Large intestine (tissue), 12 donors: ENCODE measurements around the gene PITX3. TPM values are rescaled to one million over a fixed set of nuclear protein-coding genes. Genes with fewer than 3 reads are reported as not detected.

Experiments used
- DNase-seq, 2 donors: peaks; one replicate each; pipeline versions ENCODE4 v3.0.0 to v3.0.0-alpha.2; 2013
- H3K27ac ChIP-seq: one replicate; pipeline ENCODE4 v1.5.1; 2013; ENCODE audit warnings: low read length
- H3K27me3 ChIP-seq: 2 replicates; pipeline ENCODE4 v1.6.1; 2013; ENCODE audit warnings: low read length; ENCODE audit not compliant: control insufficient read depth, insufficient read depth
- H3K36me3 ChIP-seq: 2 replicates; pipeline ENCODE4 v1.6.1; 2013; ENCODE audit warnings: low read length; ENCODE audit not compliant: control insufficient read depth, insufficient read depth
- H3K4me1 ChIP-seq: one replicate; pipeline ENCODE4 v1.6.1; 2013; ENCODE audit warnings: low read length; ENCODE audit not compliant: control insufficient read depth, insufficient read depth
- H3K4me3 ChIP-seq: one replicate; pipeline ENCODE4 v1.5.1; 2013; ENCODE audit warnings: low read length
- H3K9me3 ChIP-seq: one replicate; pipeline ENCODE4 v1.6.1; 2013; ENCODE audit warnings: mild to moderate bottlenecking, low read depth, low read length, moderate library complexity; ENCODE audit not compliant: control insufficient read depth
- WGBS: methylation state at CpG from one replicate; pipeline ENCODE4 v1.1.5; 2013; ENCODE audit warnings: low lambda C conversion rate; ENCODE audit not compliant: insufficient coverage; 5-methylcytosine and 5-hydroxymethylcytosine counted together
- long read RNA-seq, 11 donors: transcript quantifications; one replicate each; lab custom pipeline, GENCODE V29; 2026
- polyA plus RNA-seq: library from polyadenylated mRNA; unstranded; fragments of 120-200 nt; gene quantifications from one replicate; pipeline ENCODE4 v1.2.1, GENCODE V29; 2013

Gene PITX3
- polyA plus RNA-seq: not detected
- long read RNA-seq, donor 1: 0 reads
- long read RNA-seq, donor 2: 0 reads
- long read RNA-seq, donor 3: 0 reads
- long read RNA-seq, donor 4: 0 reads
- long read RNA-seq, donor 5: 0 reads
- long read RNA-seq, donor 6: 0 reads
- long read RNA-seq, donor 7: 0 reads
- long read RNA-seq, donor 8: 0 reads
- long read RNA-seq, donor 9: 0 reads
- long read RNA-seq, donor 10: 0 reads
- long read RNA-seq, donor 11: 0 reads

- 0% methylated on average over 13 of the region's 57 CpGs for WGBS
- H3K27ac ChIP-seq: no peak within 1 kb of the TSS
- peaks cover 59% of the 10 kb centered on the region for H3K27me3 ChIP-seq
Observed at GRCh38 chr10:102241444-102242117, at the start of gene PITX3. Gene PITX3, minus strand, starts transcription at chr10:102241512. Its CDS starts 9,432 bp downstream, at chr10:102232080.

GRCh38 chr10:102289840-102290239 is 48.5 kb upstream of the PITX3 start:
- no CpG with 5 or more reads among the region's 3 CpGs for WGBS

More at GRCh38 chr10:102241444-102242117, at the start of gene PITX3:
- H3K4me1 ChIP-seq: peaks cover 18% of the 10 kb centered on the region
- H3K9me3 ChIP-seq: peaks cover 4% of the 10 kb centered on the region
- DNase-seq: peak; percentile 90 to 92
- no peaks in the 10 kb centered on the region for H3K36me3 ChIP-seq
- peak within 1 kb of the TSS; percentile 55 for H3K4me3 ChIP-seq

GRCh38 chr10:102289356-102289755 is 48.0 kb upstream of the PITX3 start:
- Histone ChIP-seq H3K9me3 (no peaks in the 10 kb centered on the region), H3K4me1 (no peaks in the 10 kb centered on the region), H3K27me3 (no peaks in the 10 kb centered on the region), H3K27ac (no peak overlapping the region), H3K4me3 (no peak overlapping the region), H3K36me3 (peaks cover 8% of the 10 kb centered on the region)
- 100% methylated on average over 1 of the region's 2 CpGs for WGBS
- DNase-seq: no peak

More at GRCh38 chr10:102289840-102290239, 48.5 kb upstream of the PITX3 start:
- no peaks in the 10 kb centered on the region for H3K9me3 ChIP-seq
- H3K36me3 ChIP-seq: peaks cover 8% of the 10 kb centered on the region
- no peak overlapping the region for H3K27ac ChIP-seq
- no peak for DNase-seq
- H3K4me1 ChIP-seq: no peaks in the 10 kb centered on the region
- H3K4me3 ChIP-seq: no peak overlapping the region
- H3K27me3 ChIP-seq: no peaks in the 10 kb centered on the region

DNA sequence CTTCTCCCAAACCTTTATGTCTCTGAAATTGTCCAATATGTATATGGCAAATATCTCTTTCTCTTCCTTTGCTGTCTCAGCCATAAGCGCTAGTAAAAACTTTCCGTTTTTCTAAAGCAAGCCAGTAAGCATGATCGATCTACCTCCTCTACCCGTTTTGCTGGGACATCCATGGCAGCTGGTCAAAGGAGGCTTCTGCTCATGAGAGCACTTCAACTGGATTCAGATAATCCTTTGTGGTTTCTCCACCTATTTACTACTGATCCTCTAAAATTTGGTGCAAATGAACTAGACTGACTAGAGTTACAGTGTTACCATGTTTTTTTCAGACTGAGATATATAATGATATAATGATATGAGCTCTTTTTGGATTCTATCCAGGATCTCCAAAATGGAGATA is 46.7 kb upstream of the PITX3 start:
- H3K4me3 ChIP-seq: no peak overlapping the region
- DNase-seq: no peak
- peaks cover 8% of the 10 kb centered on the region for H3K36me3 ChIP-seq
- H3K9me3 ChIP-seq: no peaks in the 10 kb centered on the region
- no peaks in the 10 kb centered on the region for H3K27me3 ChIP-seq
- 100% methylated on average over 3 of the region's 4 CpGs for WGBS
- H3K27ac ChIP-seq: no peak overlapping the region
- H3K4me1 ChIP-seq: no peaks in the 10 kb centered on the region

- no peaks in the 10 kb centered on the region for H3K27me3 ChIP-seq
- H3K4me1 ChIP-seq: no peaks in the 10 kb centered on the region
- no peak overlapping the region for H3K27ac ChIP-seq
- no peak for DNase-seq
- H3K4me3 ChIP-seq: no peak overlapping the region
- peaks cover 11% of the 10 kb centered on the region for H3K36me3 ChIP-seq
- no peaks in the 10 kb centered on the region for H3K9me3 ChIP-seq
Observed at GRCh38 chr10:102287538-102287937, 46.2 kb upstream of the PITX3 start.

GRCh38 chr10:102286216-102286615 is 44.9 kb upstream of the PITX3 start:
- Histone ChIP-seq H3K4me1 (no peaks in the 10 kb centered on the region), H3K27me3 (no peaks in the 10 kb centered on the region), H3K36me3 (peaks cover 14% of the 10 kb centered on the region), H3K9me3 (no peaks in the 10 kb centered on the region), H3K4me3 (no peak overlapping the region), H3K27ac (no peak overlapping the region)
- DNase-seq: no peak
- no CpG with 5 or more reads among the region's 2 CpGs for WGBS

DNA sequence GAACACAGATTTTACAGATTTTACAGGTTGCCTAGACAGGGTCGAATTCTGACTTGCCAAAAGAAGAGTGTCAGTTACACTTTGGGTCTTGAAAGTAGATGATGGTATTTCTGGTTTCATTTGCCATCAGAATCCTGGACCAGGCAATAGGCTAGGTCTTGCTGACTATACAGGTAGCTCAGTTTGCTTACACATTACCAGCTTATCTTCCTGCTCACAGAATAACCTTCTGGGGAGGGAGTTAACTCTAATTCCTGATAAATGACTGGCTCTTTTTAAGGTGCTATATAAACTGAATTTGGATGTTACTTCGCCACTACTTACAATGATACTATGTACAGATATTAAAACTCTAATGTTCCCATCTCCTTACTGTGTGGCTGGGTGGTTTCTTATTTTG is 43.8 kb upstream of the PITX3 start:
- WGBS: no CpG with 5 or more reads among the region's 2 CpGs
- Histone ChIP-seq H3K4me1 (no peaks in the 10 kb centered on the region), H3K9me3 (no peaks in the 10 kb centered on the region), H3K27ac (no peak overlapping the region), H3K36me3 (peaks cover 14% of the 10 kb centered on the region), H3K27me3 (no peaks in the 10 kb centered on the region), H3K4me3 (no peak overlapping the region)
- no peak for DNase-seq

GRCh38 chr10:102284531-102284930 is 43.2 kb upstream of the PITX3 start:
- H3K4me3 ChIP-seq: no peak overlapping the region
- DNase-seq: no peak
- H3K36me3 ChIP-seq: peaks cover 14% of the 10 kb centered on the region
- H3K27ac ChIP-seq: no peak overlapping the region
- WGBS: 100% methylated on average over 2 of the region's 2 CpGs
- peaks cover 3% of the 10 kb centered on the region for H3K4me1 ChIP-seq
- no peaks in the 10 kb centered on the region for H3K9me3 ChIP-seq
- no peaks in the 10 kb centered on the region for H3K27me3 ChIP-seq

DNA sequence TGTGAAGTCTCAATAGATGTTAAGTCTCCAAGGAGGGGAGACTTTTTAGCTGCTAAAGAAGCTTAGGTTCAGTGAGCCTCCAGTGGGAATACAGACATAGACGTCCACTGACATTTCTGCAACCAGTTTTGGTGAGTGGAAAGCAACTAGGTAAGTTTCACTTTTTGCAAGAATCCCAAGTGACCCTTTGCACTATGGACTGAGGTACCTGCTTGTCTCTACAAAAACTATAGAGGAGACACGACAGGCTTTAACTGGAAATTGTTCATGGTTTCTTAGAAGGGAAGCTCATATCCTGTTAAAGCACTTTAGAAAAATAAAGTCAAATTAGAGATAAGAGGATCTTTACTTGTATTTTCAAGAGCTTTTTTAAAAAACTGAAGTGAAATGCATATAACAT is 42.6 kb upstream of the PITX3 start:
- no peak overlapping the region for H3K27ac ChIP-seq
- no peaks in the 10 kb centered on the region for H3K9me3 ChIP-seq
- peak in 1 of 2 donors; percentile 17 for DNase-seq
- H3K36me3 ChIP-seq: peaks cover 8% of the 10 kb centered on the region
- no peak overlapping the region for H3K4me3 ChIP-seq
- no peaks in the 10 kb centered on the region for H3K27me3 ChIP-seq
- 0% methylated on average over 1 of the region's 2 CpGs for WGBS
- peaks cover 4% of the 10 kb centered on the region for H3K4me1 ChIP-seq

DNA sequence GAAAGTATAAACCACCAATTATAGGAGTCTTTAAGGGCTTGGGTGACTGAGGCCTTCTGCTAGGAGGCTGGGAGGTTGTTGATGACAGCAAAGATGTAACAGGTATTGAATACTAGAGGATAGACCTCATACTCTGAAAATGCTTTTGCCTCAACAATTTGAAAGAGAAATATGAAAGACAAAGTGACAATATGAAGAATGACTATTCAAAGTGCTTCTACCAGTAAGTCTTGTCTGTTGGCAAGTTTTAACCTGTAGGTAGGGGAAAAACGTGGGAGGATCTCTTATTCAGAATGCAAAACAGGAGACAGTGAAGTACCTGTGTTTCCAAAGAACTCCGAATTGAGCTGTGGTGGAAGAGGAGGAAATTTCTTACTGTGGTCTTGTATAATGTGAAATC is 42.2 kb upstream of the PITX3 start:
- H3K36me3 ChIP-seq: peaks cover 8% of the 10 kb centered on the region
- DNase-seq: no peak
- H3K4me3 ChIP-seq: no peak overlapping the region
- H3K27me3 ChIP-seq: no peaks in the 10 kb centered on the region
- WGBS: no CpG with 5 or more reads among the region's 2 CpGs
- no peak overlapping the region for H3K27ac ChIP-seq
- H3K4me1 ChIP-seq: peaks cover 4% of the 10 kb centered on the region
- H3K9me3 ChIP-seq: no peaks in the 10 kb centered on the region

- WGBS: 53% methylated on average over 3 of the region's 3 CpGs
- H3K9me3 ChIP-seq: no peaks in the 10 kb centered on the region
- H3K4me3 ChIP-seq: no peak overlapping the region
- peaks cover 8% of the 10 kb centered on the region for H3K36me3 ChIP-seq
- no peak for DNase-seq
- no peaks in the 10 kb centered on the region for H3K27me3 ChIP-seq
- H3K27ac ChIP-seq: no peak overlapping the region
- H3K4me1 ChIP-seq: peaks cover 4% of the 10 kb centered on the region
Observed at GRCh38 chr10:102281102-102281487, 39.8 kb upstream of the PITX3 start.
